HFFc6 (cell line): ENCODE data around the gene GATA3. TPM values are rescaled to one million over a fixed set of nuclear protein-coding genes. Genes with fewer than 3 reads are reported as not detected.

Experiments used
- DNase-seq: peaks from one replicate; pipeline ENCODE4 v3.0.0-alpha.2; 2018
- H3K27ac Mint-ChIP-seq: 2 replicates; pipeline ENCODE4 v1.8.0; 2020; ENCODE audit warnings: mild to moderate bottlenecking, mixed read lengths
- H3K27me3 Mint-ChIP-seq: 2 replicates; pipeline ENCODE4 v1.8.0; 2021; ENCODE audit warnings: mild to moderate bottlenecking, moderate library complexity, mixed read lengths; ENCODE audit not compliant: insufficient read depth
- H3K36me3 Mint-ChIP-seq: 2 replicates; pipeline ENCODE4 v1.8.0; 2021; ENCODE audit warnings: low read depth, mixed read lengths
- H3K4me1 Mint-ChIP-seq: 2 replicates; pipeline ENCODE4 v1.8.0; 2020; ENCODE audit warnings: low read depth, mixed read lengths
- H3K4me3 Mint-ChIP-seq: 2 replicates; pipeline ENCODE4 v1.8.0; 2020; ENCODE audit warnings: mild to moderate bottlenecking, moderate library complexity, mixed read lengths
- H3K9me3 Mint-ChIP-seq: 2 replicates; pipeline ENCODE4 v1.8.0; 2020; ENCODE audit warnings: mild to moderate bottlenecking, mixed read lengths
- CTCF ChIP-seq: fragments of 200-600 bp; sonication (generic); IDR thresholded peaks from 2 replicates; pipeline ENCODE4 v1.5.0; 2021; ENCODE audit warnings: antibody characterized with exemption, mild to moderate bottlenecking
- total RNA-seq, 6 experiments: library from RNA; stranded (reverse); fragmentation: NEBNext Ultra II Directional; extraction: Animal tissue kit (Norgen Biotek cat#: 25700); gene quantifications; 2 replicates in 1 of 6; 3 replicates in 5 of 6; pipeline ENCODE4 v1.2.3, GENCODE V29; 2021

GATA3 gene
- total RNA-seq, 6 experiments from 2014 or later = 0.07 to 0.43 (median 0.16) TPM; not detected in 2

GRCh38 chr10:8115618-8115980 lies 61.1 kb downstream of the GATA3 start:
- no peak for DNase-seq
- no peaks in the 10 kb centered on the region; the same call in 1 of the 2 replicates for H3K9me3 Mint-ChIP-seq
- H3K36me3 Mint-ChIP-seq = no peaks in the 10 kb centered on the region
- peaks cover 4% of the 10 kb centered on the region; the same call in 1 of the 2 replicates for H3K27me3 Mint-ChIP-seq
- no peak overlapping the region for H3K4me3 Mint-ChIP-seq
- H3K4me1 Mint-ChIP-seq = no peaks in the 10 kb centered on the region
- TF ChIP-seq CTCF = no peak
- no peak overlapping the region for H3K27ac Mint-ChIP-seq

- TF ChIP-seq CTCF = no peak
- no peaks in the 10 kb centered on the region; the same call in 1 of the 2 replicates for H3K27me3 Mint-ChIP-seq
- H3K27ac Mint-ChIP-seq = no peak overlapping the region
- H3K4me3 Mint-ChIP-seq = no peak overlapping the region
- no peaks in the 10 kb centered on the region for H3K36me3 Mint-ChIP-seq
- no peaks in the 10 kb centered on the region for H3K4me1 Mint-ChIP-seq
- DNase-seq = no peak
- H3K9me3 Mint-ChIP-seq = no peaks in the 10 kb centered on the region; the same call in 1 of the 2 replicates
Observed at GRCh38 chr10:8116474-8116873, 62.0 kb downstream of the GATA3 start.

GRCh38 chr10:8116926-8117493 lies 62.5 kb downstream of the GATA3 start:
- Mint-ChIP-seq H3K9me3 (no peaks in the 10 kb centered on the region; the same call in 1 of the 2 replicates), H3K27me3 (no peaks in the 10 kb centered on the region; the same call in 1 of the 2 replicates), H3K27ac (no peak overlapping the region), H3K36me3 (no peaks in the 10 kb centered on the region), H3K4me3 (no peak overlapping the region), H3K4me1 (no peaks in the 10 kb centered on the region)
- no peak for DNase-seq
- no peak for TF ChIP-seq CTCF

- no peak for DNase-seq
- Mint-ChIP-seq H3K27ac (no peak overlapping the region), H3K36me3 (no peaks in the 10 kb centered on the region), H3K4me3 (no peak overlapping the region), H3K9me3 (no peaks in the 10 kb centered on the region; the same call in 1 of the 2 replicates), H3K4me1 (no peaks in the 10 kb centered on the region), H3K27me3 (no peaks in the 10 kb centered on the region; the same call in 1 of the 2 replicates)
- no peak for TF ChIP-seq CTCF
Observed at GRCh38 chr10:8121201-8121890, 66.9 kb downstream of the GATA3 start.

GRCh38 chr10:8122611-8123369 lies 68.3 kb downstream of the GATA3 start:
- Mint-ChIP-seq H3K4me3 (no peak overlapping the region), H3K4me1 (no peaks in the 10 kb centered on the region), H3K27ac (no peak overlapping the region), H3K36me3 (no peaks in the 10 kb centered on the region), H3K9me3 (no peaks in the 10 kb centered on the region; the same call in 1 of the 2 replicates), H3K27me3 (no peaks in the 10 kb centered on the region; the same call in 1 of the 2 replicates)
- no peak for DNase-seq
- no peak for TF ChIP-seq CTCF
